Parathyroid adenoma (tissue), 2 donors: ENCODE data around the gene USP31.

Source experiments
- H2AFZ ChIP-seq: fragments of 300-600 bp; sonication (generic); one replicate; pipeline ENCODE4 v1.7.0; 2017; ENCODE audit warnings: antibody characterized with exemption, mild to moderate bottlenecking
- H3K27ac ChIP-seq: fragments of 300-600 bp; sonication (generic); one replicate; pipeline ENCODE4 v1.7.0; 2017
- H3K27me3 ChIP-seq: fragments of 300-600 bp; sonication (generic); one replicate; pipeline ENCODE4 v1.7.0; 2017; ENCODE audit warnings: low read length; ENCODE audit not compliant: control insufficient read depth, insufficient read depth
- H3K36me3 ChIP-seq: fragments of 300-600 bp; sonication (generic); one replicate; pipeline ENCODE4 v1.7.0; 2017; ENCODE audit warnings: low read length; ENCODE audit not compliant: control insufficient read depth, insufficient read depth
- H3K4me1 ChIP-seq: fragments of 300-600 bp; sonication (generic); one replicate; pipeline ENCODE4 v1.7.0; 2017; ENCODE audit warnings: control low read depth
- H3K4me2 ChIP-seq: fragments of 300-600 bp; sonication (generic); one replicate; pipeline ENCODE4 v1.7.0; 2017; ENCODE audit warnings: low read length
- H3K4me3 ChIP-seq: fragments of 300-600 bp; sonication (generic); one replicate; pipeline ENCODE4 v1.7.0; 2017; ENCODE audit warnings: low read depth, low read length
- H3K79me2 ChIP-seq: fragments of 300-600 bp; sonication (generic); one replicate; pipeline ENCODE4 v1.7.0; 2017; ENCODE audit warnings: control low read depth
- H3K9ac ChIP-seq: fragments of 300-600 bp; sonication (generic); one replicate; pipeline ENCODE4 v1.7.0; 2017; ENCODE audit warnings: mild to moderate bottlenecking
- H3K9me3 ChIP-seq: fragments of 300-600 bp; sonication (generic); one replicate; pipeline ENCODE4 v1.7.0; 2017; ENCODE audit warnings: low read length; ENCODE audit not compliant: control insufficient read depth
- TF ChIP-seq, protein P1 (sequence below): fragments of 300-600 bp; sonication (generic); IDR thresholded peaks from one replicate; pipeline ENCODE4 v1.7.0; 2017; ENCODE audit warnings: antibody characterized with exemption, mild to moderate bottlenecking
- donor health status: primary hyperparathyroidism.

USP31 gene

DNA sequence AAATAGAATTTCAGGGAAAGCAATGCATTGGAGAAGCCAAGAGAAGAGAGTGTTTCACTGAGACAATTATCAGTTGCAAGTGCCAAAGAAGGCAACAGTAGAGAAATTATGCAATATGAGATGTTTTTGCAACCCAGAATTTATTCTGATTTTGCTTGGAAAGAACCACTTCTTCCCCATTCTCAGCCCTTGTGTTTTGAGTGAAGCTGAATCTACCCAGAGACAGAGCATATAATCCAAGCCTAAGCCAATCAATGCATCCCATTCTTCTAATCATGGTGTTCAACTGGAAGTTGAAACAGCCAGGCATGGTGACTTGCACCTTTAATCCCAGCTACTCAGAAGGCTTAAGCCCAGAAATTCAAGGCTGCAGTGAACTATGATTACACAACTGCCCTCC lies 26.4 kb upstream of the USP31 start:
- H3K9me3 ChIP-seq: no peaks in the 10 kb centered on the region
- H3K27ac ChIP-seq: no peak overlapping the region
- no peaks in the 10 kb centered on the region for H3K79me2 ChIP-seq
- H3K27me3 ChIP-seq: no peaks in the 10 kb centered on the region
- H2AFZ ChIP-seq: no peak overlapping the region
- no peak overlapping the region for H3K4me3 ChIP-seq
- no peaks in the 10 kb centered on the region for H3K4me1 ChIP-seq
- no peak overlapping the region for H3K4me2 ChIP-seq
- TF ChIP-seq, protein P1, sequence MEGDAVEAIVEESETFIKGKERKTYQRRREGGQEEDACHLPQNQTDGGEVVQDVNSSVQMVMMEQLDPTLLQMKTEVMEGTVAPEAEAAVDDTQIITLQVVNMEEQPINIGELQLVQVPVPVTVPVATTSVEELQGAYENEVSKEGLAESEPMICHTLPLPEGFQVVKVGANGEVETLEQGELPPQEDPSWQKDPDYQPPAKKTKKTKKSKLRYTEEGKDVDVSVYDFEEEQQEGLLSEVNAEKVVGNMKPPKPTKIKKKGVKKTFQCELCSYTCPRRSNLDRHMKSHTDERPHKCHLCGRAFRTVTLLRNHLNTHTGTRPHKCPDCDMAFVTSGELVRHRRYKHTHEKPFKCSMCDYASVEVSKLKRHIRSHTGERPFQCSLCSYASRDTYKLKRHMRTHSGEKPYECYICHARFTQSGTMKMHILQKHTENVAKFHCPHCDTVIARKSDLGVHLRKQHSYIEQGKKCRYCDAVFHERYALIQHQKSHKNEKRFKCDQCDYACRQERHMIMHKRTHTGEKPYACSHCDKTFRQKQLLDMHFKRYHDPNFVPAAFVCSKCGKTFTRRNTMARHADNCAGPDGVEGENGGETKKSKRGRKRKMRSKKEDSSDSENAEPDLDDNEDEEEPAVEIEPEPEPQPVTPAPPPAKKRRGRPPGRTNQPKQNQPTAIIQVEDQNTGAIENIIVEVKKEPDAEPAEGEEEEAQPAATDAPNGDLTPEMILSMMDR: no peak
- no peak overlapping the region for H3K9ac ChIP-seq
- H3K36me3 ChIP-seq: no peaks in the 10 kb centered on the region

DNA sequence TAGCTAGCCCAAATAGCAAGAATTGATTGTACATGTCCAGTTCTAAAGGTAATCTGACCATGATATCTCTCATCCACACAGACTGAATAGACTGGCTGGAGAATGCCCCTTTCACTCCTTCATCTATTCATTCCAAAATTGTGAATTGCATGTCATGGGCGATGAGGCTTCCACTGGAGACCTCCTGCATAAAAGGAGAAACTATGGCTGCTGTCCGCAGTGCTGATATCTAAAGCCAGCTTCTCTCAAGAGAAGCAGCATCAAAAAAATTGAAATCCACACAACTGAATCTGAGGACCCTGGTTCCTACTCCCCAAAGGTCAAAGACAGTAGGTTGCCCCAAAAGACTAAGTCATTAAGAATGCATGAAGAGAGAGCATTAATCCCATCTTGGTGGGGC lies 25.4 kb upstream of the USP31 start:
- no peaks in the 10 kb centered on the region for H3K79me2 ChIP-seq
- no peaks in the 10 kb centered on the region for H3K36me3 ChIP-seq
- H3K9ac ChIP-seq: no peak overlapping the region
- no peak overlapping the region for H3K27ac ChIP-seq
- TF ChIP-seq, protein P1: no peak
- H2AFZ ChIP-seq: no peak overlapping the region
- no peaks in the 10 kb centered on the region for H3K4me1 ChIP-seq
- no peak overlapping the region for H3K4me2 ChIP-seq
- no peaks in the 10 kb centered on the region for H3K9me3 ChIP-seq
- H3K27me3 ChIP-seq: no peaks in the 10 kb centered on the region
- no peak overlapping the region for H3K4me3 ChIP-seq

DNA sequence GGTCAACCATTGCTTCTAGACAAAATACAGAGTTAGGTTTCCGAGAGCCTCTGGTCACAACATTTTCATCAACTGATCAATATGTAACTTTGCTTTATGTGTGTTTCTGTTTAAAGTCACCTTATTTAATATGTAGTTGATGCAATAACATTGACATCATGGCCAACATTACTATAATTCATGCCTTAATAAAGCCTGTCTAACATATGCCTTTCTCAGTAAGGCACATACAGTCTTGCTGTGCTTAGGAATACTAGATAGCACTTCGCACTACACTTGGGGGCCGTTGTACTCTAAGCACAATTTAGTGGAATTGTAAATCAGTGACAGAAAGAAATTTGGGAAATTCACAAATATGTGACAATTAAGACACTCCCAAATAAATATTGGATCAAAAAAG lies 23.7 kb upstream of the USP31 start:
- no peak overlapping the region for H2AFZ ChIP-seq

DNA sequence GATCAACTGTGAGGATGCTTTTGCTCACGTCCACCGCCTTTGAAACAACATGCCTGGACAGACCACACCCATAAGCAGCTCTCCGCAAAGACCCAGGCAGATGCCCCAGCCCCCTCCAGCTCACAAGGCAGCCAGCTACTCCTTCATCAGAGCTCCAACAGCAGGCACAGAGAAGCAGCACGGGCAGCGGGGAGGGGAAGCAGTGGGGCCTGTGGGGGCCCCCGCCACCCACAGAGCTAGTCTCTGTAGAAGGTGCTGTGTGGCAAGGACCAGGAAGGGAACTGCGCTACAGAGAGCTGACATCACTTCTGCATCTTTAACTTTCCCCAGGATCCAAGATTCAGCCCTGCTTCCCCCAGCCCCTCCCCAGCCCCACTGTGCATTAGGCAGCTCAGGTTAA lies 23.3 kb upstream of the USP31 start:
- Histone ChIP-seq H2AFZ (no peak overlapping the region), H3K27me3 (no peaks in the 10 kb centered on the region), H3K9me3 (no peaks in the 10 kb centered on the region), H3K9ac (no peak overlapping the region), H3K27ac (no peak overlapping the region), H3K79me2 (no peaks in the 10 kb centered on the region), H3K36me3 (no peaks in the 10 kb centered on the region), H3K4me2 (no peak overlapping the region), H3K4me3 (no peak overlapping the region), H3K4me1 (no peaks in the 10 kb centered on the region)
- TF ChIP-seq, protein P1: no peak

More for the DNA sequence above, 23.7 kb upstream of the USP31 start:
- H3K4me1 ChIP-seq: no peaks in the 10 kb centered on the region
- H3K36me3 ChIP-seq: no peaks in the 10 kb centered on the region
- no peak overlapping the region for H3K4me2 ChIP-seq
- no peak overlapping the region for H3K9ac ChIP-seq
- TF ChIP-seq, protein P1: no peak
- H3K9me3 ChIP-seq: no peaks in the 10 kb centered on the region
- H3K27me3 ChIP-seq: no peaks in the 10 kb centered on the region
- no peak overlapping the region for H3K27ac ChIP-seq
- H3K79me2 ChIP-seq: no peaks in the 10 kb centered on the region
- H3K4me3 ChIP-seq: no peak overlapping the region

DNA sequence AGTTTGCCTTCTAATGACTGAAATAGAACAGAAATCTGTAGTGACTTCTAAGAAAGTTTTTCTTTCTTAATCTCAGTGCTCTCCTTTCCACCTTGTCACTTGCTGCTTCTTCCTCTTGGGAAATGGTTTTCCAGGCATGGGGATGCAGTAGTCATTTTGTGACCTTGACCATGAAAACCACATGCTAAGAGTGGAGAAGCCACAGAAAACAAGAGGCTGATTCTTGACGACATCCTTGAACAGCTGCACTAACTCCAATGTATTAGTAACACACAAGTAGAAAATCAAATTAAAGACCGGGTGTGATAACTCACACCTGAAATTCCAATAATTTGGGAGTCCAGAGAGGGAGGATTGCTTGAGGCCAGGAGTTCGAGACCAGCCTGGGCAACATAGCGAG lies 15.5 kb upstream of the USP31 start:
- H3K9me3 ChIP-seq: no peaks in the 10 kb centered on the region
- H3K4me2 ChIP-seq: no peak overlapping the region
- no peak overlapping the region for H3K4me3 ChIP-seq
- H3K36me3 ChIP-seq: no peaks in the 10 kb centered on the region
- H3K9ac ChIP-seq: no peak overlapping the region
- TF ChIP-seq, protein P1: no peak
- no peaks in the 10 kb centered on the region for H3K79me2 ChIP-seq
- no peak overlapping the region for H3K27ac ChIP-seq
- H3K27me3 ChIP-seq: no peaks in the 10 kb centered on the region
- H2AFZ ChIP-seq: no peak overlapping the region
- peaks cover 10% of the 10 kb centered on the region for H3K4me1 ChIP-seq
